ENCODE data around the gene TTC39B. TPM values are rescaled to one million over a fixed set of nuclear protein-coding genes. Genes with fewer than 3 reads are reported as not detected.
"Not testable (repeated sequence)": the region's sequence is repeated elsewhere in the genome, so short reads cannot be mapped to it uniquely, and the experiment has no call there.

The TTC39B gene
- total RNA-seq, 1 donor from 2014 or later = 7.0 TPM

- FAIRE-seq (no peak), DNase-seq (ENCODE audit: low read depth) (no peak)
- no peaks in the 10 kb centered on the region for H4K20me1 ChIP-seq (ENCODE audit: insufficient read depth, low read length)
- no peak overlapping the region for H2AFZ ChIP-seq (ENCODE audit: low read depth, low read length)
- H3K36me3 ChIP-seq (ENCODE audit: insufficient read depth, low read length) = no peaks in the 10 kb centered on the region
- Mint-ChIP-seq H3K4me1 (ENCODE audit: low read depth, unreplicated experiment) (no peaks in the 10 kb centered on the region), H3K27me3 (ENCODE audit: low read depth, unreplicated experiment) (no peaks in the 10 kb centered on the region), H3K27ac (ENCODE audit: unreplicated experiment) (no peak overlapping the region), H3K36me3 (ENCODE audit: low read depth, unreplicated experiment) (peaks cover 4% of the 10 kb centered on the region), H3K9me3 (ENCODE audit: unreplicated experiment) (peaks cover 11% of the 10 kb centered on the region), H3K4me3 (ENCODE audit: unreplicated experiment) (no peak overlapping the region)
- H3K9me3 ChIP-seq (ENCODE audit: insufficient read depth, low read depth, low read length) = no peaks in the 10 kb centered on the region
- H3K9ac ChIP-seq (ENCODE audit: low read length) = no peak overlapping the region
- H3K4me2 ChIP-seq (ENCODE audit: low read length) = no peak overlapping the region
- H3K79me2 ChIP-seq (ENCODE audit: insufficient read depth, low read length) = no peaks in the 10 kb centered on the region
- H3K4me1 ChIP-seq (ENCODE audit: insufficient read depth, low read length) = peaks cover 6% of the 10 kb centered on the region
- no peaks in the 10 kb centered on the region for H3K27me3 ChIP-seq (ENCODE audit: insufficient read depth, low read length)
- TF ChIP-seq, protein P1, sequence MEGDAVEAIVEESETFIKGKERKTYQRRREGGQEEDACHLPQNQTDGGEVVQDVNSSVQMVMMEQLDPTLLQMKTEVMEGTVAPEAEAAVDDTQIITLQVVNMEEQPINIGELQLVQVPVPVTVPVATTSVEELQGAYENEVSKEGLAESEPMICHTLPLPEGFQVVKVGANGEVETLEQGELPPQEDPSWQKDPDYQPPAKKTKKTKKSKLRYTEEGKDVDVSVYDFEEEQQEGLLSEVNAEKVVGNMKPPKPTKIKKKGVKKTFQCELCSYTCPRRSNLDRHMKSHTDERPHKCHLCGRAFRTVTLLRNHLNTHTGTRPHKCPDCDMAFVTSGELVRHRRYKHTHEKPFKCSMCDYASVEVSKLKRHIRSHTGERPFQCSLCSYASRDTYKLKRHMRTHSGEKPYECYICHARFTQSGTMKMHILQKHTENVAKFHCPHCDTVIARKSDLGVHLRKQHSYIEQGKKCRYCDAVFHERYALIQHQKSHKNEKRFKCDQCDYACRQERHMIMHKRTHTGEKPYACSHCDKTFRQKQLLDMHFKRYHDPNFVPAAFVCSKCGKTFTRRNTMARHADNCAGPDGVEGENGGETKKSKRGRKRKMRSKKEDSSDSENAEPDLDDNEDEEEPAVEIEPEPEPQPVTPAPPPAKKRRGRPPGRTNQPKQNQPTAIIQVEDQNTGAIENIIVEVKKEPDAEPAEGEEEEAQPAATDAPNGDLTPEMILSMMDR (IDR thresholded peaks at IDR 0.05; ENCODE audit: insufficient read depth, low read depth, low read length) = no peak
- TF ChIP-seq EZH2 (IDR thresholded peaks at IDR 0.05; ENCODE audit: insufficient read depth, low read length) = no peak
- H3K27ac ChIP-seq (ENCODE audit: low read depth, low read length) = no peak overlapping the region
- H3K4me3 ChIP-seq (ENCODE audit: insufficient read depth, low read depth, low read length) = no peak overlapping the region
Measured at GRCh38 chr9:15238646-15239045, 68.4 kb downstream of the TTC39B start.

DNA sequence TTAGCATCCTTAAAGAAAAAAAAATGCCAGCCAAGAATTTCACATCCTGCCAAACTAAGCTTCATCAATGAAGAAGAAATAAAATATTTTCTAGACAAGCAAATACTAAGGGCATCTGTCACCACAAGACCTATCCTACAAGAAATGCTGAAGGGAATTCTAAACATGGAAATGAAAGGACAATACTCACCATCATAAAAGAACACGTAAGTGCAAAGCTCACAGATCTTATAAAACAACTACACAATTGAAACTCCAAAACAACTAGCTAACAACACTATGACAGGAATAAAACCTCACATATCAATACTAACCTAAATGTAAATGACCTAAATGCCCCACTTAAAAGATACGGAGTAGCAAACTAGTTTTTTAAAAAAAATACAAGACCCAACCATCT lies 71.4 kb downstream of the TTC39B start:
- TF ChIP-seq, protein P1 (IDR thresholded peaks at IDR 0.05; ENCODE audit: insufficient read depth, low read depth, low read length) = no peak
- no peak for TF ChIP-seq EZH2 (IDR thresholded peaks at IDR 0.05; ENCODE audit: insufficient read depth, low read length)
- Histone ChIP-seq H3K9ac (ENCODE audit: low read length) (no peak overlapping the region), H3K4me2 (ENCODE audit: low read length) (no peak overlapping the region), H3K27me3 (ENCODE audit: insufficient read depth, low read length) (no peaks in the 10 kb centered on the region), H3K79me2 (ENCODE audit: insufficient read depth, low read length) (no peaks in the 10 kb centered on the region), H3K9me3 (ENCODE audit: insufficient read depth, low read depth, low read length) (no peaks in the 10 kb centered on the region), H3K4me1 (ENCODE audit: insufficient read depth, low read length) (no peaks in the 10 kb centered on the region), H4K20me1 (ENCODE audit: insufficient read depth, low read length) (no peaks in the 10 kb centered on the region), H2AFZ (ENCODE audit: low read depth, low read length) (no peak overlapping the region), H3K27ac (ENCODE audit: low read depth, low read length) (no peak overlapping the region), H3K36me3 (ENCODE audit: insufficient read depth, low read length) (no peaks in the 10 kb centered on the region), H3K4me3 (ENCODE audit: insufficient read depth, low read depth, low read length) (no peak overlapping the region)
- Mint-ChIP-seq H3K36me3 (ENCODE audit: low read depth, unreplicated experiment) (peaks cover 14% of the 10 kb centered on the region), H3K27me3 (ENCODE audit: low read depth, unreplicated experiment) (no peaks in the 10 kb centered on the region), H3K4me1 (ENCODE audit: low read depth, unreplicated experiment) (no peaks in the 10 kb centered on the region), H3K9me3 (ENCODE audit: unreplicated experiment) (peaks cover 13% of the 10 kb centered on the region), H3K27ac (ENCODE audit: unreplicated experiment) (no peak overlapping the region), H3K4me3 (ENCODE audit: unreplicated experiment) (no peak overlapping the region)
- no peak for FAIRE-seq
- no peak for DNase-seq (ENCODE audit: low read depth)

DNA sequence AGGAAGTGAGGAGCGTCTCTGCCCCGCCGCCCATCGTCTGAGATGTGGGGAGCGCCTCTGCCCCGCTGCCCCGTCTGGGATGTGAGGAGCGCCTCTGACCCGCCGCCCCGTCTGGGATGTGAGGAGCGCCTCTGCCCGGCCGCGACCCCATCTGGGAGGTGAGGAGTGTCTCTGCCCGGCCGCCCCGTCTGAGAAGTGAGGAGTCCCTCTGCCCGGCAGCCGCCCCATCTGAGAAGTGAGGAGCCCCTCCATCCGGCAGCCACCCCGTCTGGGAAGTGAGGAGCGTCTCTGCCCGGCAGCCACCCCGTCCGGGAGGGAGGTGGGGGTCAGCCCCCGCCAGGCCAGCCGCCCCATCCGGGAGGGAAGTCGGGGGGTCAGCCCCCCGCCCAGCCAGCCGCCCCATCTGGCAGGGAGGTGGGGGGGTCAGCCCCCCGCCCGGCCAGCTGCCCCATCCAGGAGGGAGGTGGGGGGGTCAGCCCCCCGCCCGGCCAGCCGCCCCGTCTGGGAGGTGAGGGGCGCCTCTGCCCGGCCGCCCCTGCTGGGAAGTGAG lies 73.0 kb downstream of the TTC39B start:
- DNase-seq (ENCODE audit: low read depth); H3K9me3 ChIP-seq (ENCODE audit: insufficient read depth, low read depth, low read length); FAIRE-seq; H3K9ac ChIP-seq (ENCODE audit: low read length); H3K27ac ChIP-seq (ENCODE audit: low read depth, low read length); H3K4me2 ChIP-seq (ENCODE audit: low read length); H3K4me3 Mint-ChIP-seq (ENCODE audit: unreplicated experiment); H3K4me1 ChIP-seq (ENCODE audit: insufficient read depth, low read length); H3K27me3 ChIP-seq (ENCODE audit: insufficient read depth, low read length); H3K27me3 Mint-ChIP-seq (ENCODE audit: low read depth, unreplicated experiment); H2AFZ ChIP-seq (ENCODE audit: low read depth, low read length); H3K4me1 Mint-ChIP-seq (ENCODE audit: low read depth, unreplicated experiment); H3K4me3 ChIP-seq (ENCODE audit: insufficient read depth, low read depth, low read length); H4K20me1 ChIP-seq (ENCODE audit: insufficient read depth, low read length); H3K36me3 ChIP-seq (ENCODE audit: insufficient read depth, low read length); H3K27ac Mint-ChIP-seq (ENCODE audit: unreplicated experiment); H3K79me2 ChIP-seq (ENCODE audit: insufficient read depth, low read length): not testable (repeated sequence)
- Mint-ChIP-seq H3K9me3 (ENCODE audit: unreplicated experiment) (peaks cover 13% of the 10 kb centered on the region), H3K36me3 (ENCODE audit: low read depth, unreplicated experiment) (peaks cover 14% of the 10 kb centered on the region)

- not testable (repeated sequence) for H3K9me3 Mint-ChIP-seq (ENCODE audit: unreplicated experiment); H4K20me1 ChIP-seq (ENCODE audit: insufficient read depth, low read length); H2AFZ ChIP-seq (ENCODE audit: low read depth, low read length); H3K9me3 ChIP-seq (ENCODE audit: insufficient read depth, low read depth, low read length); H3K4me2 ChIP-seq (ENCODE audit: low read length); FAIRE-seq; H3K4me1 Mint-ChIP-seq (ENCODE audit: low read depth, unreplicated experiment); H3K27me3 Mint-ChIP-seq (ENCODE audit: low read depth, unreplicated experiment); H3K27ac Mint-ChIP-seq (ENCODE audit: unreplicated experiment); H3K4me1 ChIP-seq (ENCODE audit: insufficient read depth, low read length); H3K27ac ChIP-seq (ENCODE audit: low read depth, low read length); H3K4me3 ChIP-seq (ENCODE audit: insufficient read depth, low read depth, low read length); H3K79me2 ChIP-seq (ENCODE audit: insufficient read depth, low read length); H3K36me3 ChIP-seq (ENCODE audit: insufficient read depth, low read length); H3K27me3 ChIP-seq (ENCODE audit: insufficient read depth, low read length); DNase-seq (ENCODE audit: low read depth); H3K4me3 Mint-ChIP-seq (ENCODE audit: unreplicated experiment); H3K9ac ChIP-seq (ENCODE audit: low read length)
- peaks cover 14% of the 10 kb centered on the region for H3K36me3 Mint-ChIP-seq (ENCODE audit: low read depth, unreplicated experiment)
Measured at GRCh38 chr9:15232706-15233280, 74.2 kb downstream of the TTC39B start.
